ENCODE data around the gene OSBP2. TPM values are rescaled to one million over a fixed set of nuclear protein-coding genes. Genes with fewer than 3 reads are reported as not detected.

OSBP2 gene
- total and polyA plus RNA-seq, 2 experiments from 2014 or later, result 2.1 to 2.9 TPM

DNA sequence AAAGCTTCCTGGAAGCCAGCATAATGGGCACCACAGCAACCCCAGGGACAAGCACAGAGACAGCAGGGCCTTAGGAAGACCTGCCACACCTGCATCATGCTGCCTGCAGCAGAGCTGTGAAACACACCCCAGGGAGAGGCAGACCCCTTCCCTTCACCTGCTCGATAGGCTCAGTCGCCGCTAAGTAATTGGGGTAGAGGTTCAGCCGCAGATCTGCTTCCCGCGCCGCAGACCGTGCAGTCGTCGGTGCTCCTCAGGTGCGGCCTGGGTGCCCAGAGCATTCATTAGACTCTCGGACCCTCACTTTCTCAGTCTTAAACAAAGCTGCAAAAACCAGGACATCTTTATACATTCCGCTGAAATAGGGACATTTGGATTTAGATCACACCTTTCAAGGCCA is 29.9 kb upstream of the OSBP2 start (continued):
- TF ChIP-seq POLR2AphosphoS5 (IDR thresholded peaks at IDR 0.05; ENCODE audit: low read depth), result no peak
- TF ChIP-seq, protein P1, sequence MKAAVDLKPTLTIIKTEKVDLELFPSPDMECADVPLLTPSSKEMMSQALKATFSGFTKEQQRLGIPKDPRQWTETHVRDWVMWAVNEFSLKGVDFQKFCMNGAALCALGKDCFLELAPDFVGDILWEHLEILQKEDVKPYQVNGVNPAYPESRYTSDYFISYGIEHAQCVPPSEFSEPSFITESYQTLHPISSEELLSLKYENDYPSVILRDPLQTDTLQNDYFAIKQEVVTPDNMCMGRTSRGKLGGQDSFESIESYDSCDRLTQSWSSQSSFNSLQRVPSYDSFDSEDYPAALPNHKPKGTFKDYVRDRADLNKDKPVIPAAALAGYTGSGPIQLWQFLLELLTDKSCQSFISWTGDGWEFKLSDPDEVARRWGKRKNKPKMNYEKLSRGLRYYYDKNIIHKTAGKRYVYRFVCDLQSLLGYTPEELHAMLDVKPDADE (IDR thresholded peaks at IDR 0.05), result no peak
- TF ChIP-seq NANOG (IDR thresholded peaks at IDR 0.05; ENCODE audit: borderline replicate concordance), result no peak
- no peak for TF ChIP-seq EZH2 (IDR thresholded peaks at IDR 0.05; ENCODE audit: low read depth, unreplicated experiment)
- TF ChIP-seq, protein P2, sequence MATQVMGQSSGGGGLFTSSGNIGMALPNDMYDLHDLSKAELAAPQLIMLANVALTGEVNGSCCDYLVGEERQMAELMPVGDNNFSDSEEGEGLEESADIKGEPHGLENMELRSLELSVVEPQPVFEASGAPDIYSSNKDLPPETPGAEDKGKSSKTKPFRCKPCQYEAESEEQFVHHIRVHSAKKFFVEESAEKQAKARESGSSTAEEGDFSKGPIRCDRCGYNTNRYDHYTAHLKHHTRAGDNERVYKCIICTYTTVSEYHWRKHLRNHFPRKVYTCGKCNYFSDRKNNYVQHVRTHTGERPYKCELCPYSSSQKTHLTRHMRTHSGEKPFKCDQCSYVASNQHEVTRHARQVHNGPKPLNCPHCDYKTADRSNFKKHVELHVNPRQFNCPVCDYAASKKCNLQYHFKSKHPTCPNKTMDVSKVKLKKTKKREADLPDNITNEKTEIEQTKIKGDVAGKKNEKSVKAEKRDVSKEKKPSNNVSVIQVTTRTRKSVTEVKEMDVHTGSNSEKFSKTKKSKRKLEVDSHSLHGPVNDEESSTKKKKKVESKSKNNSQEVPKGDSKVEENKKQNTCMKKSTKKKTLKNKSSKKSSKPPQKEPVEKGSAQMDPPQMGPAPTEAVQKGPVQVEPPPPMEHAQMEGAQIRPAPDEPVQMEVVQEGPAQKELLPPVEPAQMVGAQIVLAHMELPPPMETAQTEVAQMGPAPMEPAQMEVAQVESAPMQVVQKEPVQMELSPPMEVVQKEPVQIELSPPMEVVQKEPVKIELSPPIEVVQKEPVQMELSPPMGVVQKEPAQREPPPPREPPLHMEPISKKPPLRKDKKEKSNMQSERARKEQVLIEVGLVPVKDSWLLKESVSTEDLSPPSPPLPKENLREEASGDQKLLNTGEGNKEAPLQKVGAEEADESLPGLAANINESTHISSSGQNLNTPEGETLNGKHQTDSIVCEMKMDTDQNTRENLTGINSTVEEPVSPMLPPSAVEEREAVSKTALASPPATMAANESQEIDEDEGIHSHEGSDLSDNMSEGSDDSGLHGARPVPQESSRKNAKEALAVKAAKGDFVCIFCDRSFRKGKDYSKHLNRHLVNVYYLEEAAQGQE (IDR thresholded peaks at IDR 0.05; ENCODE audit: unreplicated experiment), result no peak

DNA sequence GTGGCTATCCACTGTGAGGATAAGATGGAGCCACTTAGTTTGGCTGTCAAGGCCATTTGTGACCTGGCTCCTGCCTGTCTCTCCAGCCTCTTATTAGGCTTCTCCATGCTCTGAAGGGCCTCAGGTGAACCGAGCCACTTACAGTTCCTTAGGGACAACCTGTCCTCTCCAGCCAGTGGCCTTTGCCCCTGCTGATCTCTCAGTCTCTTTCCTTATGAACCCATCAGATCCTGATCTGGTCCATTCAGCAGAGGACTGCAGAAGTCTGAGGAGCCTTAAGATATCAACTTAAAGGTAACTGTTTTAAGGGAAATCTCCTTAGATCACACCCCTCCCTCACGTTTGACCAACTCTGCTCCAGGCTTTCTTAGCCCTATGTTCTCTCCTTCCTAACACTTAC is 29.4 kb upstream of the OSBP2 start:
- H3K4me1 Mint-ChIP-seq, result peaks cover 15% of the 10 kb centered on the region
- H3K79me2 ChIP-seq (replicated peaks; ENCODE audit: insufficient read depth), result no peaks in the 10 kb centered on the region
- H3K27ac Mint-ChIP-seq, result no peak overlapping the region
- H2AFZ ChIP-seq, result no peak overlapping the region
- H3K9me3 Mint-ChIP-seq, result peaks cover 3% of the 10 kb centered on the region; the same call in 1 of the 3 replicates
- no peak overlapping the region for H3K4me3 Mint-ChIP-seq
- H3K36me3 Mint-ChIP-seq (ENCODE audit: low read depth), result no peaks in the 10 kb centered on the region
- peaks cover 10% of the 10 kb centered on the region; the same call in 1 of the 2 replicates for H3F3A ChIP-seq (replicated peaks; ENCODE audit: low read depth)
- ATAC-seq (no peak), DNase-seq (ENCODE audit: low spot score) (no peak)
- peaks cover 14% of the 10 kb centered on the region for H3K27me3 Mint-ChIP-seq (ENCODE audit: insufficient read depth, low read depth, poor library complexity)
- H3K4me2 ChIP-seq, result no peak overlapping the region
- H3K27me3 ChIP-seq (ENCODE audit: insufficient read depth), result peaks cover 21% of the 10 kb centered on the region
- peaks cover 16% of the 10 kb centered on the region for H3K4me1 ChIP-seq (ENCODE audit: insufficient read depth)
- H3K36me3 ChIP-seq (ENCODE audit: insufficient read depth), result no peaks in the 10 kb centered on the region
- H3K4me3 ChIP-seq, result no peak overlapping the region
- no peaks in the 10 kb centered on the region for H4K20me1 ChIP-seq (replicated peaks; ENCODE audit: insufficient read depth)
- no peaks in the 10 kb centered on the region for H3K9me2 ChIP-seq (ENCODE audit: insufficient read depth)
- no peak overlapping the region for H3K27ac ChIP-seq (ENCODE audit: low read depth)
- no peak for TF ChIP-seq ZNF331 (CRISPR knock-in tag; IDR thresholded peaks at IDR 0.05; ENCODE audit: low read depth)
- no peak for TF ChIP-seq STAT1 (IDR thresholded peaks at IDR 0.05; ENCODE audit: unreplicated experiment)
- TF ChIP-seq JUNB (IDR thresholded peaks at IDR 0.05; ENCODE audit: unreplicated experiment), result no peak
- no peak for TF ChIP-seq POLR2AphosphoS5 (IDR thresholded peaks at IDR 0.05; ENCODE audit: low read depth)
- TF ChIP-seq, protein P3, sequence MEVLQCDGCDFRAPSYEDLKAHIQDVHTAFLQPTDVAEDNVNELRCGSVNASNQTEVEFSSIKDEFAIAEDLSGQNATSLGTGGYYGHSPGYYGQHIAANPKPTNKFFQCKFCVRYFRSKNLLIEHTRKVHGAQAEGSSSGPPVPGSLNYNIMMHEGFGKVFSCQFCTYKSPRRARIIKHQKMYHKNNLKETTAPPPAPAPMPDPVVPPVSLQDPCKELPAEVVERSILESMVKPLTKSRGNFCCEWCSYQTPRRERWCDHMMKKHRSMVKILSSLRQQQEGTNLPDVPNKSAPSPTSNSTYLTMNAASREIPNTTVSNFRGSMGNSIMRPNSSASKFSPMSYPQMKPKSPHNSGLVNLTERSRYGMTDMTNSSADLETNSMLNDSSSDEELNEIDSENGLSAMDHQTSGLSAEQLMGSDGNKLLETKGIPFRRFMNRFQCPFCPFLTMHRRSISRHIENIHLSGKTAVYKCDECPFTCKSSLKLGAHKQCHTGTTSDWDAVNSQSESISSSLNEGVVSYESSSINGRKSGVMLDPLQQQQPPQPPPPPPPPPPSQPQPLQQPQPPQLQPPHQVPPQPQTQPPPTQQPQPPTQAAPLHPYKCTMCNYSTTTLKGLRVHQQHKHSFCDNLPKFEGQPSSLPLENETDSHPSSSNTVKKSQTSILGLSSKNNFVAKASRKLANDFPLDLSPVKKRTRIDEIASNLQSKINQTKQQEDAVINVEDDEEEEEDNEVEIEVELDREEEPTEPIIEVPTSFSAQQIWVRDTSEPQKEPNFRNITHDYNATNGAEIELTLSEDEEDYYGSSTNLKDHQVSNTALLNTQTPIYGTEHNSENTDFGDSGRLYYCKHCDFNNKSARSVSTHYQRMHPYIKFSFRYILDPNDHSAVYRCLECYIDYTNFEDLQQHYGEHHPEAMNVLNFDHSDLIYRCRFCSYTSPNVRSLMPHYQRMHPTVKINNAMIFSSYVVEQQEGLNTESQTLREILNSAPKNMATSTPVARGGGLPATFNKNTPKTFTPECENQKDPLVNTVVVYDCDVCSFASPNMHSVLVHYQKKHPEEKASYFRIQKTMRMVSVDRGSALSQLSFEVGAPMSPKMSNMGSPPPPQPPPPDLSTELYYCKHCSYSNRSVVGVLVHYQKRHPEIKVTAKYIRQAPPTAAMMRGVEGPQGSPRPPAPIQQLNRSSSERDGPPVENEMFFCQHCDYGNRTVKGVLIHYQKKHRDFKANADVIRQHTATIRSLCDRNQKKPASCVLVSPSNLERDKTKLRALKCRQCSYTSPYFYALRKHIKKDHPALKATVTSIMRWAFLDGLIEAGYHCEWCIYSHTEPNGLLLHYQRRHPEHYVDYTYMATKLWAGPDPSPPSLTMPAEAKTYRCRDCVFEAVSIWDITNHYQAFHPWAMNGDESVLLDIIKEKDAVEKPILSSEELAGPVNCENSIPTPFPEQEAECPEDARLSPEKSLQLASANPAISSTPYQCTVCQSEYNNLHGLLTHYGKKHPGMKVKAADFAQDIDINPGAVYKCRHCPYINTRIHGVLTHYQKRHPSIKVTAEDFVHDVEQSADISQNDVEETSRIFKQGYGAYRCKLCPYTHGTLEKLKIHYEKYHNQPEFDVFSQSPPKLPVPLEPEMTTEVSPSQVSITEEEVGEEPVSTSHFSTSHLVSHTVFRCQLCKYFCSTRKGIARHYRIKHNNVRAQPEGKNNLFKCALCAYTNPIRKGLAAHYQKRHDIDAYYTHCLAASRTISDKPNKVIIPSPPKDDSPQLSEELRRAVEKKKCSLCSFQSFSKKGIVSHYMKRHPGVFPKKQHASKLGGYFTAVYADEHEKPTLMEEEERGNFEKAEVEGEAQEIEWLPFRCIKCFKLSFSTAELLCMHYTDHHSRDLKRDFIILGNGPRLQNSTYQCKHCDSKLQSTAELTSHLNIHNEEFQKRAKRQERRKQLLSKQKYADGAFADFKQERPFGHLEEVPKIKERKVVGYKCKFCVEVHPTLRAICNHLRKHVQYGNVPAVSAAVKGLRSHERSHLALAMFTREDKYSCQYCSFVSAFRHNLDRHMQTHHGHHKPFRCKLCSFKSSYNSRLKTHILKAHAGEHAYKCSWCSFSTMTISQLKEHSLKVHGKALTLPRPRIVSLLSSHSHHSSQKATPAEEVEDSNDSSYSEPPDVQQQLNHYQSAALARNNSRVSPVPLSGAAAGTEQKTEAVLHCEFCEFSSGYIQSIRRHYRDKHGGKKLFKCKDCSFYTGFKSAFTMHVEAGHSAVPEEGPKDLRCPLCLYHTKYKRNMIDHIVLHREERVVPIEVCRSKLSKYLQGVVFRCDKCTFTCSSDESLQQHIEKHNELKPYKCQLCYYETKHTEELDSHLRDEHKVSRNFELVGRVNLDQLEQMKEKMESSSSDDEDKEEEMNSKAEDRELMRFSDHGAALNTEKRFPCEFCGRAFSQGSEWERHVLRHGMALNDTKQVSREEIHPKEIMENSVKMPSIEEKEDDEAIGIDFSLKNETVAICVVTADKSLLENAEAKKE (CRISPR knock-in tag; IDR thresholded peaks at IDR 0.05), result no peak
- TF ChIP-seq EZH2phosphoT487 (IDR thresholded peaks at IDR 0.05; ENCODE audit: unreplicated experiment), result no peak
- TF ChIP-seq NANOG (IDR thresholded peaks at IDR 0.05; ENCODE audit: borderline replicate concordance), result no peak
- TF ChIP-seq, protein P2 (IDR thresholded peaks at IDR 0.05; ENCODE audit: unreplicated experiment), result no peak
